Measurements from ENCODE around the gene DIP2C. TPM values are rescaled to one million over a fixed set of nuclear protein-coding genes. Genes with fewer than 3 reads are reported as not detected.
A peak's percentile ranks its signal among the peaks of the same experiment; 100 is the strongest.

Gene DIP2C
- total RNA-seq, 1 donor from 2014 or later: 0.53 TPM

DNA sequence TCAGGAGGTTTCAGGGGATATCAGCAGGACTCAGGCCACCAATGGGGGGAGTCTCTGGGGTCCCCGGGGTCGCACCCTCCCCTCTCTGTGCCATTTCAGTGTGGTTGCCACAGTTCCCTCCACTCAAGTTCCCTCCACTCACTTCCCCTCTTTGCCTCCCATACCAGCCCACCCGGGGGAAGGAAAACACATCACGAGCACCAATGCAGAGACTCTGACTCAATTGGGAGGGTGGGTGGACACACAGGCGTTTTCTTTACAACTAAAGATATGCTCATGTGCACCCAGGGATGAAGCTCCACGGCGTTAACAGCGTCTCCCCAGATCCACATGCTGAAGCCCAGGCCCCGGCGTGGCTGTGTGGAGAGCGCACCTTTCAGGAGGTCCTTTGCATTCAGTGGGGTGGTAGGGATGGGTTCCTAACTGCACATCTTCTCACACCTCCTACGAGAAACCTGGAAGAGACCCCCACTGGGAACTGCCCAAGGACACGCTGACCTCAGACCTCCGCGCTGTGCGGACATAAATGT, 300.1 kb downstream of the DIP2C start:
- TF ChIP-seq, protein P1, sequence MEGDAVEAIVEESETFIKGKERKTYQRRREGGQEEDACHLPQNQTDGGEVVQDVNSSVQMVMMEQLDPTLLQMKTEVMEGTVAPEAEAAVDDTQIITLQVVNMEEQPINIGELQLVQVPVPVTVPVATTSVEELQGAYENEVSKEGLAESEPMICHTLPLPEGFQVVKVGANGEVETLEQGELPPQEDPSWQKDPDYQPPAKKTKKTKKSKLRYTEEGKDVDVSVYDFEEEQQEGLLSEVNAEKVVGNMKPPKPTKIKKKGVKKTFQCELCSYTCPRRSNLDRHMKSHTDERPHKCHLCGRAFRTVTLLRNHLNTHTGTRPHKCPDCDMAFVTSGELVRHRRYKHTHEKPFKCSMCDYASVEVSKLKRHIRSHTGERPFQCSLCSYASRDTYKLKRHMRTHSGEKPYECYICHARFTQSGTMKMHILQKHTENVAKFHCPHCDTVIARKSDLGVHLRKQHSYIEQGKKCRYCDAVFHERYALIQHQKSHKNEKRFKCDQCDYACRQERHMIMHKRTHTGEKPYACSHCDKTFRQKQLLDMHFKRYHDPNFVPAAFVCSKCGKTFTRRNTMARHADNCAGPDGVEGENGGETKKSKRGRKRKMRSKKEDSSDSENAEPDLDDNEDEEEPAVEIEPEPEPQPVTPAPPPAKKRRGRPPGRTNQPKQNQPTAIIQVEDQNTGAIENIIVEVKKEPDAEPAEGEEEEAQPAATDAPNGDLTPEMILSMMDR (IDR thresholded peaks at IDR 0.05; ENCODE audit: insufficient read depth, low read length, severe bottlenecking): no peak
- FAIRE-seq (no peak), DNase-seq (ENCODE audit: low read depth) (no peak)
- no peaks in the 10 kb centered on the region for H3K36me3 ChIP-seq (ENCODE audit: control insufficient read depth, insufficient read depth, low read length)
- H3K27me3 ChIP-seq (ENCODE audit: control insufficient read depth, insufficient read depth, low read length): no peaks in the 10 kb centered on the region
- H3K4me3 ChIP-seq (ENCODE audit: low read depth, low read length): no peak overlapping the region

DNA sequence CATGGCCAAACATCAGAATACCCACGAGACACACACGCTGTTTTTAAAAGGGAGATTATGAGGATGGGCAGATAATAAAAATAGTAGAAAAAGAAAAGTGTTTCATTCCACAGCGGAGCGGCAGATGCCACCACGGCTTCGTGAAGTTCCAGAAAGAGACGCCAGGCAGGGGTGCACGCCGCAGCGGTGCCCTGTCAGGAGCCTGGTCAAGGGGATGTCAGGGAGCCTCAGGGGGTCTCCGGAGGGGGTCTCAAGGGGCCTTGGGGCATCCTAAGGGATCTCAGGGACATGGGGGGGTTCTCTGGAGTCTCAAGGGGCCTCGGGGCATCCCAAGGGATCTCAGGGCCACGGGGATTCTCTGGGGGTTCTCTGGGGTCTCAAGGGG, 300.8 kb downstream of the DIP2C start:
- FAIRE-seq (no peak), DNase-seq (ENCODE audit: low read depth) (no peak)
- H3K4me3 ChIP-seq (ENCODE audit: low read depth, low read length): no peak overlapping the region
- H3K36me3 ChIP-seq (ENCODE audit: control insufficient read depth, insufficient read depth, low read length): no peaks in the 10 kb centered on the region
- H3K27me3 ChIP-seq (ENCODE audit: control insufficient read depth, insufficient read depth, low read length): no peaks in the 10 kb centered on the region
- TF ChIP-seq, protein P1 (IDR thresholded peaks at IDR 0.05; ENCODE audit: insufficient read depth, low read length, severe bottlenecking): no peak

DNA sequence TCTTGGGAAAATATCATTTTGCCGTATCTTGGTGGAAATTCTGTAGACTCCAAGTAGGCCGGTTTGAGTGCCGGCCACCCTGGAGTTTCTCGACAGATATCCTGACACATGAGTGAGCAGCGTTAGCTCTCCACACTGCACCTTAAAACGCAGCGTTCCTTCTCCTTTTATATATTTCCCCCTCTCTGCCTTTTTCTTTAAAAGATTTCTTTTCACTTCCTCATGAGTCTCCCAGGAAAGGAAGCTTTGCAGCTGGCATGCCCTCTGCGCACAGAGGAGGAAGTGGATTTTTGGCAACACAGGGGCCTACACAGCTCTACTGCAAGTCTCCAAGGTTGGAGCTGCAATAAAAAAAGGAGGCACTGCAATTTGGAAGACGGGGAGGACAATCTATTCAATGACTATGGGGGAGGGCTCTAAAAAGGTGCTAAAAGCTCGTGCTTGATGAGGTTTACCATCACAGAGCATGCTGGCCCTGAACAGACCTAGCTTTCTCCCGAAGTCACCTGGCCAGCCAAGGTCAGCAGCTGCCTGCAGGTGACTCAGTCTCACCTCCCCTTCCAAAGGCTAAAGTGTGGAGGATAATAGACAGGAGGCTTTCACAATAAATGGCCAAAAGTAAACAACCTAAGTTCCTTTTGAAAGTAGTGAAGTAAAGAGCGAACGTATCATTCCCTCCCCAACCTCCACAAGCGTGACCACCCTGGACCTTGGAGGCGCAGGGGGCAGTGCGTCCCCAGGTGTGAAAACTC, 301.4 kb downstream of the DIP2C start:
- no peak for DNase-seq (ENCODE audit: low read depth)
- TF ChIP-seq, protein P1 (IDR thresholded peaks at IDR 0.05; ENCODE audit: insufficient read depth, low read length, severe bottlenecking): no peak
- Histone ChIP-seq H3K27me3 (ENCODE audit: control insufficient read depth, insufficient read depth, low read length) (no peaks in the 10 kb centered on the region), H3K36me3 (ENCODE audit: control insufficient read depth, insufficient read depth, low read length) (no peaks in the 10 kb centered on the region), H3K4me3 (ENCODE audit: low read depth, low read length) (no peak overlapping the region)
- no peak for FAIRE-seq

DNA sequence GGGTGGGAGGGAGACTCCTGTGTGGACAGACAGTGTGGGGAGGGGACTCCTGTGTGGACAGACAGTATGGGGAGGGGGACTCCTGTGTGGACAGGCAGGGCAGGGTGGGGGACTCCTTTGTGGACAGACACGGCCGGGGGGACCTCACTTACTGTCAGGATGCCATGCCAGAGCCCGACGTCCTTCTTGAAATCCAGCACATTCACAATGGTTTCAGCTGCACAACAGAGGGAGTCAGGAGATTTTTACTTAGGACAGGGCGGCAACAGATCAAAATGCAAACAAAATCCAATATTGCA, 301.9 kb downstream of the DIP2C start:
- Histone ChIP-seq H3K27me3 (ENCODE audit: control insufficient read depth, insufficient read depth, low read length) (no peaks in the 10 kb centered on the region), H3K36me3 (ENCODE audit: control insufficient read depth, insufficient read depth, low read length) (no peaks in the 10 kb centered on the region), H3K4me3 (ENCODE audit: low read depth, low read length) (no peak overlapping the region)
- TF ChIP-seq, protein P1 (IDR thresholded peaks at IDR 0.05; ENCODE audit: insufficient read depth, low read length, severe bottlenecking): no peak
- DNase-seq (ENCODE audit: low read depth) (no peak), FAIRE-seq (no peak)

DNA sequence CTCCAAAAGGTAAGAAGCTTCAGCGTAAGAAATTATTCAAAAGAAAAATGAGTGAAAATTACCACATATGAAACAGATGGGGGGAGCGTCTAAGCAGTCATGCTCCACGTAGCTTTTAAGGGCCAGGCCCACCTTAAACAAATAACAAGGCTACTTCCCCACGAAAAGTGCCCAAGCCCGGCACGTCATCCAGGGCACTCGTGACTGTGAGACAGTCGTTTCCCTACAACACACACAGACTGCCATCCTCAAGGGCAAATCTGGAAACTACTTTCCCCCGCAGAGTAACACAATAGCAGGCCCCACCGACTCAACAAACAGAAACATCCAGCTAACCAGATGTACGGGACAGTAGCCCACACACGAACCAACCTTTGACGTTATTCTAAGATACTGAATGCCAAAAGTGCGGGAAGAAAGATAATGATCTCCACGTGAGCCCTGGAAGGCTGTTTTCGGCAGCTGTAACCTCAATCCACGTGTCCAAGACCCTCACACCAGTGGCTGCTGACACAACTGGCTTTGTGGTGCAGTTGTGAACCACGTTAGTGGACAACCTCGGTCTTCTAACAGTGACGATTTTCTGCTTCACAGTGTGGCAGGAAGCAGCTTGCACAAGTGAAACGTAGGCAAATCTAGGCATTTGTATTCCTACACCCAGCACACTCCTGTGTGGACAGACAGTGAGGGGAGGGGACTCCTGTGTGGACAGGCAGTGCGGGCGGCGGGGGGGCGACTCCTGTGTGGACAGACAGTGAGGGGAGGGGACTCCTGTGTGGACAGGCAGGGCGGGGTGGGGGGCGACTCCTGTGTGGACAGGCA, 302.5 kb downstream of the DIP2C start:
- TF ChIP-seq, protein P1 (IDR thresholded peaks at IDR 0.05; ENCODE audit: insufficient read depth, low read length, severe bottlenecking): no peak
- Histone ChIP-seq H3K27me3 (ENCODE audit: control insufficient read depth, insufficient read depth, low read length) (no peaks in the 10 kb centered on the region), H3K36me3 (ENCODE audit: control insufficient read depth, insufficient read depth, low read length) (no peaks in the 10 kb centered on the region), H3K4me3 (ENCODE audit: low read depth, low read length) (no peak overlapping the region)
- DNase-seq (ENCODE audit: low read depth): no peak
- FAIRE-seq: peak; percentile 55

Data from bronchial epithelial cell (primary cell).